Hepatocyte (in vitro differentiated cells): ENCODE data around the gene TEPSIN. TPM values are rescaled to one million over a fixed set of nuclear protein-coding genes. Genes with fewer than 3 reads are reported as not detected.

Experiments
- DNase-seq: peaks from one replicate; pipeline ENCODE4 v3.0.0-alpha.2; 2016; ENCODE audit warnings: low spot score
- H2AFZ ChIP-seq: fragments of 200-600 bp; sonication (generic); 2 replicates; pipeline ENCODE4 v1.6.0; 2016; ENCODE audit warnings: antibody characterized with exemption, mild to moderate bottlenecking
- H3K27ac ChIP-seq: fragments of 200-600 bp; sonication (generic); 2 replicates; pipeline ENCODE4 v1.5.1; 2016; ENCODE audit warnings: mild to moderate bottlenecking
- H3K27me3 ChIP-seq: fragments of 200-600 bp; sonication (generic); 2 replicates; pipeline ENCODE4 v1.6.1; 2016
- H3K36me3 ChIP-seq: fragments of 200-600 bp; sonication (generic); replicated peaks from 2 replicates; pipeline ENCODE4 v1.5.1; 2016; ENCODE audit warnings: low read depth; ENCODE audit not compliant: insufficient read depth
- H3K4me1 ChIP-seq: fragments of 200-600 bp; sonication (generic); 2 replicates; pipeline ENCODE4 v1.5.1; 2016; ENCODE audit warnings: mild to moderate bottlenecking, moderate library complexity; ENCODE audit not compliant: insufficient read depth
- H3K4me2 ChIP-seq: fragments of 200-600 bp; sonication (generic); 2 replicates; pipeline ENCODE4 v1.6.0; 2016
- H3K4me3 ChIP-seq: fragments of 200-600 bp; sonication (generic); 2 replicates; pipeline ENCODE4 v1.5.1; 2016; ENCODE audit warnings: mild to moderate bottlenecking
- H3K79me2 ChIP-seq: fragments of 200-600 bp; sonication (generic); 2 replicates; pipeline ENCODE4 v1.6.0; 2017; ENCODE audit warnings: mild to moderate bottlenecking
- H3K9me2 ChIP-seq: fragments of 200-600 bp; sonication (generic); replicated peaks from 2 replicates; pipeline ENCODE4 v1.6.0; 2017; ENCODE audit warnings: mild to moderate bottlenecking; ENCODE audit not compliant: insufficient read depth
- H3K9me3 ChIP-seq: fragments of 200-600 bp; sonication (generic); 2 replicates; pipeline ENCODE4 v1.5.1; 2016; ENCODE audit warnings: low read depth, mild to moderate bottlenecking
- H4K20me1 ChIP-seq: fragments of 200-600 bp; sonication (generic); 2 replicates; pipeline ENCODE4 v1.6.0; 2016; ENCODE audit warnings: mild to moderate bottlenecking; ENCODE audit not compliant: insufficient read depth, poor library complexity, severe bottlenecking
- EZH2 ChIP-seq: fragments of 200-600 bp; sonication (generic); IDR thresholded peaks from 2 replicates; pipeline ENCODE4 v1.6.1; 2016; ENCODE audit warnings: antibody characterized with exemption, mild to moderate bottlenecking, borderline replicate concordance
- EZH2phosphoT487 ChIP-seq: fragments of 200-600 bp; sonication (generic); IDR thresholded peaks from one replicate; pipeline ENCODE4 v1.6.1; 2018; ENCODE audit warnings: antibody characterized with exemption, mild to moderate bottlenecking, low read depth, moderate library complexity; ENCODE audit not compliant: unreplicated experiment, severe bottlenecking
- WGBS: methylation state at CpG from one replicate; pipeline ENCODE4 v1.1.6; 2016; ENCODE audit warnings: low lambda C conversion rate; ENCODE audit errors: missing lambda C conversion rate; 5-methylcytosine and 5-hydroxymethylcytosine counted together
- polyA plus RNA-seq: library from polyadenylated mRNA; unstranded; fragments of >200 nt; fragmentation: Nextera tagmentation; extraction: Ambion mirVana; gene quantifications from 2 replicates; pipeline ENCODE4 v1.2.1, GENCODE V29; 2016
- total RNA-seq: library from RNA; depleted of rRNA; stranded (reverse); fragments of >200 nt; gene quantifications from 2 replicates; pipeline ENCODE4 v1.2.3, GENCODE V29; 2014
- TF ChIP-seq, protein P1 (sequence below): fragments of 200-600 bp; sonication (generic); IDR thresholded peaks from 2 replicates; pipeline ENCODE4 v1.5.1; 2016; ENCODE audit warnings: antibody characterized with exemption, mild to moderate bottlenecking; ENCODE audit not compliant: poor library complexity

TEPSIN gene
- total and polyA plus RNA-seq, 2 experiments from 2014 or later, result 34.1 to 44.3 TPM

DNA sequence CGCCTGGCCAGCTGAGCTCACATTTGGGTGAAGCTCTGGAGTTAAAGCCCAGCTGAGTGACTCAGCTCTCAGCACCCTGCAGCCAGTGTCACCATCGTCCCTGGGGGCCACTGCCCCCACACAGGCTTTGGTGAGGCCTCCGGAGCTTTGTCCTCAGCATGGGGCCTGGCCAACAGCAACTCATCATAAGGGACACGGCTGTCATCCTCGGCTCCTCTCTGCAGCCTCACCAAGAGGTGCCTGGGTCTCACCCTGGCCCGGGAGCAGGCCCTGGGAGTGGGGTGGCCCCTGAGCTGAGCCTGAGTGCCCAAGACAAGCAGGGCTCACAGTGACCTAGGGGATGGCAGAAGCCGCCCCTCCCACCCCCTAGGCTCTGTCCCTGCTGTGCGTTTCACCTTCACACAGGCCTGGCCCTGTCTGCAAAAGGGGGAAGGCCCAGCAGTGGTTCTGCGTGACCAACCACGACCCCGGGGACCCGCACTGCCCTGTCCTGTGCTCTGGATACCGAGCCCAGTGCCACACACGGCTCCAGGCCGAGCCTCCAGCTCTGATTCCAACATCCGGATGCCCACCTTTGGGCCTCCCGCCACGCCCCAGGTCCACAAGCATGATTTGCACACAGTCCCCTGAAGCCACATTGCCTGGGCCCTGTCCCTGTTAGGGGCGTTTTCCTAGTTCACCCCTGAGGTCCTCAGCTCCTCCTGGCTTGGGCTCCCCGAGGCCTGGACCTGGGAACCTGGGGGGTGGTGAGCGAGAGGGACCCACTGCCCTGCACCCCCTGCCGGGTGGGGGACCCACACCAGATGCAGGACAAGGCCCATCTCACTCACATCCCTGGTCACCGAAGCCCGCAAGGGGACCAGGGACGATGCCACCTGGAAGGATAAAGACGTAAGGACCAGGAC lies 51.0 kb downstream of the TEPSIN start:
- H3K4me3 ChIP-seq, result no peak overlapping the region
- DNase-seq, result no peak
- WGBS, result 95% methylated on average over 26 of the region's 26 CpGs
- no peaks in the 10 kb centered on the region for H3K9me2 ChIP-seq
- H3K4me2 ChIP-seq, result no peak overlapping the region
- H4K20me1 ChIP-seq, result no peaks in the 10 kb centered on the region
- no peaks in the 10 kb centered on the region for H3K9me3 ChIP-seq
- TF ChIP-seq, protein P1, sequence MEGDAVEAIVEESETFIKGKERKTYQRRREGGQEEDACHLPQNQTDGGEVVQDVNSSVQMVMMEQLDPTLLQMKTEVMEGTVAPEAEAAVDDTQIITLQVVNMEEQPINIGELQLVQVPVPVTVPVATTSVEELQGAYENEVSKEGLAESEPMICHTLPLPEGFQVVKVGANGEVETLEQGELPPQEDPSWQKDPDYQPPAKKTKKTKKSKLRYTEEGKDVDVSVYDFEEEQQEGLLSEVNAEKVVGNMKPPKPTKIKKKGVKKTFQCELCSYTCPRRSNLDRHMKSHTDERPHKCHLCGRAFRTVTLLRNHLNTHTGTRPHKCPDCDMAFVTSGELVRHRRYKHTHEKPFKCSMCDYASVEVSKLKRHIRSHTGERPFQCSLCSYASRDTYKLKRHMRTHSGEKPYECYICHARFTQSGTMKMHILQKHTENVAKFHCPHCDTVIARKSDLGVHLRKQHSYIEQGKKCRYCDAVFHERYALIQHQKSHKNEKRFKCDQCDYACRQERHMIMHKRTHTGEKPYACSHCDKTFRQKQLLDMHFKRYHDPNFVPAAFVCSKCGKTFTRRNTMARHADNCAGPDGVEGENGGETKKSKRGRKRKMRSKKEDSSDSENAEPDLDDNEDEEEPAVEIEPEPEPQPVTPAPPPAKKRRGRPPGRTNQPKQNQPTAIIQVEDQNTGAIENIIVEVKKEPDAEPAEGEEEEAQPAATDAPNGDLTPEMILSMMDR, result no peak
- no peak for TF ChIP-seq EZH2
- no peak for TF ChIP-seq EZH2phosphoT487
- H3K27ac ChIP-seq, result no peak overlapping the region
- H3K4me1 ChIP-seq, result no peaks in the 10 kb centered on the region
- no peaks in the 10 kb centered on the region for H3K36me3 ChIP-seq
- H2AFZ ChIP-seq, result no peak overlapping the region
- no peaks in the 10 kb centered on the region for H3K27me3 ChIP-seq
- H3K79me2 ChIP-seq, result no peaks in the 10 kb centered on the region

DNA sequence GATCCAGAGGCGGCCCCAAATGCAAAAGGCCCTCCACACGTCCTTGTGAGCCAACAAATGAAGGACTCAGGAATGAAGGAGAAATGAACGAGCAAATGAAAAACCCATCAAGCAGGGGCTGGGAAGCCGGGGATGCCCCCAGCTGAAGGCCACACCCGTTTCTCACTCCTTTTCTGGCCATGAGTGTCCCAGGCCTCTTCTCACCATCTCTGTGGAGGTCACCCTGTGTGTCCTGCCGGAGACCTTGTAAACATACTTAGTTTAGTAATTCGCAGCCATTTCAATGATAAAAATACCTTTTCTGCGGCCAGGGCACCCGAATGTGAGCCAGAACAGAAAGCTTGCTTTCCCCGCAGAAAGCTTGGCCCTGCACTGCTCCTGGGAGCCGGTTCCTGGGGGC lies 51.7 kb downstream of the TEPSIN start:
- no peak overlapping the region for H3K4me3 ChIP-seq
- H3K27me3 ChIP-seq, result no peaks in the 10 kb centered on the region
- no peaks in the 10 kb centered on the region for H3K4me1 ChIP-seq
- no peak for DNase-seq
- no peaks in the 10 kb centered on the region for H3K9me3 ChIP-seq
- H3K4me2 ChIP-seq, result no peak overlapping the region
- H4K20me1 ChIP-seq, result no peaks in the 10 kb centered on the region
- H3K36me3 ChIP-seq, result no peaks in the 10 kb centered on the region
- no peaks in the 10 kb centered on the region for H3K79me2 ChIP-seq
- no peak overlapping the region for H2AFZ ChIP-seq
- TF ChIP-seq, protein P1, result no peak
- TF ChIP-seq EZH2phosphoT487 (no peak), EZH2 (no peak)
- no peak overlapping the region for H3K27ac ChIP-seq
- H3K9me2 ChIP-seq, result no peaks in the 10 kb centered on the region
- 99% methylated on average over 11 of the region's 11 CpGs for WGBS

DNA sequence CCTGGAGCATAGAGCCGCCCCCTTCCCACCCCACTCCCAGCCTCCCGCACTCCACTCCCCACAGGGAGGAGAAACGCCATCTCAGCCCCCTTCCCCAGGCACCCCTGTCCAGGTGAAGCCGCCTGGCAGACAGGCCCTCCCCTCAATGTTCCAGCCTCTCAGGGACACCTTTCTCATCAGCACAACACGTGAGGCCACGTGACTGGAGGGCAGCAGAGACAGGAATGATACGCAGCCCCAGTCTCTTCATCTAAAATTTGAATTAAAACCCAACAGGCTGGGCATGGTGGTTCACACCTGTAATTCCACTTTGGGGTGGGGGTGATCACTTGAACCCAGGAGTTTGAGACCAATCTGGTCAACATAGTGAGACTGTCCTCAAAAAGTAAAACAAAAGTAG lies 52.7 kb downstream of the TEPSIN start:
- Histone ChIP-seq H4K20me1 (no peaks in the 10 kb centered on the region), H3K27me3 (no peaks in the 10 kb centered on the region), H3K9me2 (no peaks in the 10 kb centered on the region), H3K27ac (no peak overlapping the region), H3K9me3 (no peaks in the 10 kb centered on the region), H3K4me1 (no peaks in the 10 kb centered on the region), H3K4me3 (no peak overlapping the region), H3K4me2 (no peak overlapping the region), H3K79me2 (no peaks in the 10 kb centered on the region), H3K36me3 (no peaks in the 10 kb centered on the region), H2AFZ (no peak overlapping the region)
- no peak for DNase-seq
- TF ChIP-seq, protein P1, result no peak
- 94% methylated on average over 5 of the region's 7 CpGs for WGBS
